Tibial nerve (tissue), 3 donors: ENCODE results near the gene LHPP.

Source experiments
- CTCF ChIP-seq, 5 experiments: fragments of 200-600 bp in 3 of 5; fragments of 450-650 bp in 2 of 5; sonication (generic) in 3 of 5; IDR thresholded peaks; one replicate each; pipeline ENCODE4 v1.5.1; 2016 to 2019; ENCODE audit warnings: antibody characterized with exemption in 5 of 5, mild to moderate bottlenecking in 3 of 5, moderate library complexity in 2 of 5
- POLR2A ChIP-seq, 2 donors: fragments of 450-650 bp; IDR thresholded peaks; one replicate each; pipeline ENCODE4 v1.6.1; 2017; ENCODE audit warnings: antibody characterized with exemption in 2 of 2, mild to moderate bottlenecking in 2 of 2, moderate library complexity in 2 of 2

DNA sequence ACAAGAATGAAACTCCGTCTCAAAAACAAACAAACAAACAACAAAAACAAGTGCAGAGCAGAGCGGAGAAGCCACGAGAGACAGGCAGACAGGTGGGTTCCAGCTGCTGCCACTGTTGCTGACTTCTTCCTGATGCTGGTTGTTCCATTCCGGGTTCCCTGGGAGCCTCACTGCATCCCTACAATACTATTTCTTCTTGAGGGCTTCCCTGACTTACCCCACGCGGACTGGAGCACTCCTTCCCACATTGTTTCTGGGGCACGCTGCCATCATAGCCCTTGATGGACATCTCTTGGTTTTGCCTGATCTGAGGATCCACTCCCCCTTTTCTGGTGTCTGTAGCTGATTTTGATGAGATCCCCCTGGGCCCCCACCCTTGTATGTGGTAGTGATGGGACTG is 6.2 kb upstream of the LHPP start:
- no peak for TF ChIP-seq POLR2A (IDR thresholded peaks at IDR 0.05)
- TF ChIP-seq CTCF (IDR thresholded peaks at IDR 0.05): no peak
